GM21737 (cell line): ENCODE data around the gene QSER1.
"Not testable (repeated sequence)": the region's sequence is repeated elsewhere in the genome, so short reads cannot be mapped to it uniquely, and the experiment has no call there.

Experiments
- ATAC-seq: cut with Tn5 transposase; IDR thresholded peaks from one replicate; pipeline ENCODE4 v1.9.1; 2021; ENCODE audit warnings: mild to moderate bottlenecking, moderate library complexity; ENCODE audit not compliant: unreplicated experiment

QSER1 gene

GRCh38 chr11:32892355-32893092 is at the start of gene QSER1:
QSER1 (plus strand) TSS chr11:32892811; CDS start chr11:32893126, 315 bp downstream.
- peak; percentile 57 for ATAC-seq

DNA sequence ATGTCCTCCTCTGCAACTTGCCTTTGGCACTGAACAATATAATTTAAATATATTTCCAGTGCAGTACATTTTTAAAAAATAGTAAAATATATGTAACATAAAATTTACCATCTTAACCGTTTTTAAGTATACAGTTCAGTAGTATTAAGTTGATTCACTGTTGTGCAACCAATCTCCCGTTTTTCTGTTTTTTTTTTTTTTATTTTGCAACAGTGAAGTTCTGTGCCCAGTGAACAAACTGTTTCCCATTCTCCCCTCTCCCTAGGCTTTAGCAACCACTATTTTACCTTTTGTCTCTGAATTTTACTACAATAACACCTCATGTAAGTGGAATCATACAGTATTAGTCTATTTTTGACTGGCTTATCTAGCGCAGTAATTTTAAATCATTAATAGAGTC is 49.1 kb upstream of the QSER1 start:
- no peak for ATAC-seq

- no peak for ATAC-seq
Observed at GRCh38 chr11:32847511-32847910, 45.1 kb upstream of the QSER1 start.

- no peak for ATAC-seq
Observed at GRCh38 chr11:32849761-32850160, 42.9 kb upstream of the QSER1 start.

- no peak for ATAC-seq
Observed at GRCh38 chr11:32851251-32851650, 41.4 kb upstream of the QSER1 start.

- no peak for ATAC-seq
Observed at GRCh38 chr11:32852207-32852606, 40.4 kb upstream of the QSER1 start.

- ATAC-seq, result no peak
Observed at GRCh38 chr11:32855601-32856000, 37.0 kb upstream of the QSER1 start.

DNA sequence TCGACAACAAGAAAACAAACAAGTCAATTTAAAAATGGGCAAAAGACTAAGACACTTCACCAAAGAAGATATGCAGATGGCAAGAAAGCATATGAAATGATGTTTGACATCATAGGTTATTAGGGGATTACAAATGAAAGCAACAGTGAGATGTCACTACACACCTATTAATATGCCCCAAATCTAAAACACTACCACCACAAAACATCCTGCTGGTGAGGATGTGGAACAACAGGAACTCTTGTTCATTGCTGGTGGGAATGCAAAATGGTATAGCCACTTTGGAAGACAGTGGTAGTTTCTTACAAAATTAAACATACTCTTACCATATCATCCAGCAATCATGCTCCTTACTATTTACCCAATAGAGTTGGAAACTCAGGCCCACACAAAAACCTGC is 33.9 kb upstream of the QSER1 start:
- no peak for ATAC-seq

DNA sequence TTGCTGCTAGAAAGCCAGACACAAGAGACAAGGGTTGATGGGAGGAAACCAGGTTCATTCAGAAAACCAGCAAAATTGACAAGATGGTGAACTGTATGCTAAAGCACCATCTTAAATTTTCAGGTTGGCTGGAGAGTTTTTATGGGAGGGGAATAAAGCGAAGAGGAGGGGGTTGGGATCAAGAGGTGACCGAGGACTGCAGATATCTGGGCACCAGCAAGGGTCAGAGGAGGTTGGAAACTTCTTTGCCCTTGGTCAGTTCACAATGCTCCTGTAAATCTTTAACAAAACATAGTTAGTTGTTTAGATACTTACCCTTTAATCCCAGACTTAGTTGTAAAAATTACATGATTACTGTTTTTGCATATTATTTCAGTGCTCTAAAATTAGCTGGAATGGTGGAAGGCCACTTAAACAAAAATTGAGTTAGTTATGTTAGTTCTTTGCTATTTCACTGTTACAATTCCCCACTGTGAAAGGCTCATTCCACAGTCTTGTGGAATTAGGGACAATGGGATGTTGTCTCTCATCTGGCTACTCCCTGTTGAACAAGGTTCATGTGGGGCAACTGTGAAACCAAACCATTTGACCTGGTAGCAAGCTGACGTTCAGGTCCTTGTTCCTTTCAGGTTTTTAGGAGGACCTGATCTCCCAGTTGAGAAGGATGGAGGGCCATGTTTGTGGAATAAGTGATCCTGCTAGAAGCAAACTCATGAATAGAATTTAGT is 30.6 kb upstream of the QSER1 start:
- ATAC-seq, result no peak

- no peak for ATAC-seq
Observed at GRCh38 chr11:32864555-32864954, 28.1 kb upstream of the QSER1 start.

- ATAC-seq, result not testable (repeated sequence)
Observed at GRCh38 chr11:32868752-32869151, 23.9 kb upstream of the QSER1 start.

DNA sequence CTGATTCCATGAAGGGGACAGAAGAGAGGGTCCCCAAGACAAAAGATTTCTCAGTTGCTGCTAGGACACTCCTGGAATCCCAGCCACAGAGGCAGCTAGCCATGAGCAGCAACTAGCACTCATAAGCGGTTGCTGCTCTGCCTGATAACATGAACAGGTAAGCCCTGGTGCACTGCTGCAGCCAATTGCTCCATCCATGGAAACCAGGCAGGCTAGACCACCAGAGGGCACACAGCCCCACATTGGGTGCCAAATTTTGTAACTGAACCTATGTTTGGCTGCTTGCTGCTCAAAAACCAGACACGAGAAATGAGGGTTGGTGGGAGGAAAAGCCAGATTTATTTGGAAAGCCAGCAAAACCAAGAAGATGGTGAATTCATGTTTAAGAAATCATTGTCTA is 21.9 kb upstream of the QSER1 start:
- no peak for ATAC-seq

DNA sequence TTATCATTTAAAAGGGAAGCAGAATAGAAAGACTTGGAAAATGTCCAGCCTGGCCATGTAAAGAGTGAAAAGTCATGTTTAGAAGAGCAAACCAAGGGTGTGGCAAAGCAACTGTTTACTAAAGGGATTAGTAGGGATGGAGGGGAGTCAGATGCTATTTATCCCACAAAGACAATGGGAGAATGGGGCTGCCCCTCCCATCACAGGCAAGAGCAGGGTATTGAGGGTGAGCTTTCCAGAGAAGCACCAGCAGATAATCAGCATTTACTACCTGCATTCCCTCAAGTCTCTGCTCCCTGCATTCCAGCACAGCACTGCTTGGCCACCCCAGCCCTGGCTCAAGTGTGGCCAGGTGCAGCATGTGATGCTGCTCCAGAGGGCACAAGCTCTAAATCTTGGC is 18.5 kb upstream of the QSER1 start:
- no peak for ATAC-seq

DNA sequence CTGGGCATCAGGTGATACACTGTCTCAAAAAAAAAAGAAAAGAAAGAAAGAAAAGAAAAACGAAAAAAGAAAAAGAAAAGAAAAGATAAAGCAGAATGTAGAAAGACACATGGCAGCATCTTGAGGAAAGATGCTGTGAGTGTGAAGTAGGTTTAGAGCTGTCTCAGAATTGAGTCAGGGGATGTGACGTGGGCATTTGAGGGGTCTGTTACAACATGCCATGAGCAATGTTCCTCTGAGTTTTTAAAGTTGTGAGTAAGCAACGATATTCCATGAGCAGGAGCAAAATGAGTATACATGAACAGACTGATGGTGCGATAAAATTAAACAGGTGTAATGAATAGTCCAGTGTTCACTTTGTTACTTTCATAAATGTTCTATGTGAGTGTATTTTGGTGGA is 11.3 kb upstream of the QSER1 start:
- ATAC-seq, result no peak

GRCh38 chr11:32883421-32883820 is 9.2 kb upstream of the QSER1 start:
- no peak for ATAC-seq

DNA sequence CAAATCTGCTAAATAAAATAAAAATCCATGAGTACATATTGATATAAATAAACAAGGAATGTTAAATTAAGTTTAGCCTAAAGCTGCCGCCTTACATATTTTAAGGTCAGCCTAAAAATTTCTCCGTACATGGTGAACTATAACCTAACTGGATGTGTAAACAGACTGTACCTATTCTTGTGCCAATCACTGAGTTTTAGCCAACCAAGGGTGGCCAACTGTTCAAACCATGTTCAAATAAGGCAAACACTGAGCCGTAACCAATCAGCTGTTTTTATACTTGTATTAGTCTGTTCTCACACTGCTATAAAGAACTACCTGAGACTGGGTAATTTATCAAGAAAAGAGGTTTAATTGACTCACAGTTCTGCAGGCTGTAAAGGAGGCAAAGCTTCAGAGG is 8.6 kb upstream of the QSER1 start:
- no peak for ATAC-seq

- ATAC-seq, result no peak
Observed at GRCh38 chr11:32884770-32885384, 7.7 kb upstream of the QSER1 start.

DNA sequence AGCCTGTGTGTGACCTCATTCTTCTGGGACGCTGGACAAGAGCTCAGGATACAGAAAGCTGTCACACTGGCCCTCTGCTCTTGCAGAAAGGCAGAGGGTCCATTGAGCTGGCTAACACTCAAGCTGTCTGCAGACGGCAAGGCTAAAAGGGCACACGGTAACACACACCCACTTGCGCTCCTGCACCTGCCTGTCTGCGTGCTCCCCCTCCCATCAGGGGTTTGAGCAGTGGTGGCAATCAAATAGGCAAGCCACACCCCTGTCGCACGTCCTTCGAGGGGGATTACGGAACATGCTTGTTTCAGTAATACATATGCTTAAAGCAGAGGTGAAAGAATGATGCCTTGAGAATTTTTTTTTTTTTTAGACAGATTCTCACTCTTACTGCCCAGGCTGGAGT is 7.1 kb upstream of the QSER1 start:
- no peak for ATAC-seq

DNA sequence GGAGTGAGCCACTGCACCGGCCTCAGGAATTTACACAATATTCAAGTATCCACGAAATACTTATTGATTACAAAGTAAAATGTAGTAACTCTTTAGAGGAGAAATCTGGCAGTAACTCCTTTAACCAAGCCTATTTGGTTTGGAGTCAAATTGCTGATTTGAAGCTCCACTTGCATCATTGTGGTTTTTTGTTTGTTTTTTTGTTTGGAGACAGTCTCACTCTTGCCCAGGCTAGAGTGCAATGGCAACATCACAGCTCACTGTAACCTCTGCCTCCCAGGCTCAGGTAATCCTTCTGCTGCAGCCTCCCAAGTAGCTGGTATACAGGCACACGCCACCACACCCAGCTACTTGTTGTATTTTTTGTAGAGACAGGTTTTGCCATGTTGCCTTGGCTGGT is 6.4 kb upstream of the QSER1 start:
- no peak for ATAC-seq

- ATAC-seq, result not testable (repeated sequence)
Observed at GRCh38 chr11:32887707-32888383, 4.8 kb upstream of the QSER1 start.

DNA sequence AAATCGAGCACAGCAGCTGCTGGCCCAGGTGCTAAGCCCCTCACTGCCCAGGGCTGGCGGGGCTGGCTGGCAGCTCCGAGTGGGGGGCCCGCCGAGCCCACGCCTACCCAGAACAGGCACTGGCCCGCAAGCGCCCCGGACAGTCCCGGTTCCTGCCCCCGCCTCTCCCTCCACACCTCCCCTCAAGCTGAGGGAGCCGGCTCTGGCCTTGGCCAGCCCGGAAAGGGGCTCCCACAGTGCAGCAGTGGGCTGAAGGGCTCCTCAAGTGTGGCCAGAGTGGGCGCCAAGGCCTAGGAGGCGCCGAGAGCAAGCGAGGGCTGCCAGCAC is 4.3 kb upstream of the QSER1 start:
- not testable (repeated sequence) for ATAC-seq

DNA sequence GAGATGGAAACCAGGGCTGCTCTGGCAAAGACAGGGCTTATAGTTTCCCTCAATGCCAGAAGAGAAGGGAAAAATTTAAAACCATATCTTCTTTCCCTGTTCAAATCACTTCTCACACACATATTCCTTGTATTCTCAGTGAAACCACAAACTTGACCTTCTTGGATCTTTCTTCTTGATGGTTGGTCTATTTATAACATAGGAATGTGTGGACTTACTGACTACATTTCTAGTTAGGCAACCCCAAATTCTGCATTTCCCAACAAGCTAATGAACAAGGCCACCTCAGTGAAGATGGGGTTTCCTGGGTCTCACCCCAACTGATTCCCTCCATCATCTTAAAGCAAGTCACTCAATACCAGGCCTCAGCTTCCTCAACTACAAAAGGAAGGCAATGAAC is 3.8 kb upstream of the QSER1 start:
- no peak for ATAC-seq
